Measurements from ENCODE around the gene MTOR.

Gene MTOR

GRCh38 chr1:11058595-11059154, 203.7 kb downstream of the MTOR start:
- no peaks in the 10 kb centered on the region for H3K79me2 ChIP-seq
- peak overlapping the region; percentile 87 for H2AFZ ChIP-seq
- H3K4me2 ChIP-seq (ENCODE audit: low read length), result peak overlapping the region; percentile 92
- H3K36me3 ChIP-seq (ENCODE audit: control insufficient read depth, insufficient read depth, low read length), result no peaks in the 10 kb centered on the region
- H3K27ac ChIP-seq, result no peak overlapping the region
- H3K4me1 ChIP-seq, result no peaks in the 10 kb centered on the region
- H3K9me3 ChIP-seq (ENCODE audit: control insufficient read depth, low read length), result no peaks in the 10 kb centered on the region
- H3K4me3 ChIP-seq (ENCODE audit: low read depth, low read length), result peak overlapping the region; percentile 58
- H3K9ac ChIP-seq, result no peak overlapping the region
- no peak for TF ChIP-seq CTCF (IDR thresholded peaks at IDR 0.05)
- no peaks in the 10 kb centered on the region for H3K27me3 ChIP-seq (ENCODE audit: control insufficient read depth, insufficient read depth, low read length)

GRCh38 chr1:11058026-11058425, 204.3 kb downstream of the MTOR start:
- H3K27me3 ChIP-seq (ENCODE audit: control insufficient read depth, insufficient read depth, low read length), result no peaks in the 10 kb centered on the region
- H3K4me1 ChIP-seq, result no peaks in the 10 kb centered on the region
- no peak overlapping the region for H3K4me2 ChIP-seq (ENCODE audit: low read length)
- H3K36me3 ChIP-seq (ENCODE audit: control insufficient read depth, insufficient read depth, low read length), result no peaks in the 10 kb centered on the region
- TF ChIP-seq CTCF (IDR thresholded peaks at IDR 0.05), result no peak
- H3K4me3 ChIP-seq (ENCODE audit: low read depth, low read length), result no peak overlapping the region
- no peak overlapping the region for H3K9ac ChIP-seq
- H2AFZ ChIP-seq, result no peak overlapping the region
- H3K9me3 ChIP-seq (ENCODE audit: control insufficient read depth, low read length), result no peaks in the 10 kb centered on the region
- H3K27ac ChIP-seq, result no peak overlapping the region
- H3K79me2 ChIP-seq, result no peaks in the 10 kb centered on the region

GRCh38 chr1:11057477-11057876, 204.9 kb downstream of the MTOR start:
- no peaks in the 10 kb centered on the region for H3K4me1 ChIP-seq

More at GRCh38 chr1:11057477-11057876, 204.9 kb downstream of the MTOR start:
- Histone ChIP-seq H2AFZ (no peak overlapping the region), H3K79me2 (no peaks in the 10 kb centered on the region), H3K27me3 (ENCODE audit: control insufficient read depth, insufficient read depth, low read length) (no peaks in the 10 kb centered on the region), H3K9ac (no peak overlapping the region), H3K9me3 (ENCODE audit: control insufficient read depth, low read length) (no peaks in the 10 kb centered on the region), H3K36me3 (ENCODE audit: control insufficient read depth, insufficient read depth, low read length) (no peaks in the 10 kb centered on the region), H3K4me2 (ENCODE audit: low read length) (no peak overlapping the region), H3K4me3 (ENCODE audit: low read depth, low read length) (no peak overlapping the region), H3K27ac (no peak overlapping the region)
- TF ChIP-seq CTCF (IDR thresholded peaks at IDR 0.05), result no peak

All from parathyroid adenoma (tissue), 2 donors.